Activated T-helper 1 cell treated with anti-CD3 and anti-CD28 coated beads, Interleukin-2, amount 50 U/mL, for 16 hours (primary cell): ENCODE data around the gene WBP1.
A peak's percentile ranks its signal among the peaks of the same experiment; 100 is the strongest.
"Not testable (repeated sequence)": the region's sequence is repeated elsewhere in the genome, so short reads cannot be mapped to it uniquely, and the experiment has no call there.

ENCODE experiments used
- DNase-seq, 2 donors: peaks; one replicate each; pipeline ENCODE4 v3.0.0-alpha.2; 2020; ENCODE audit warnings: low read depth in 1 of 2, low spot score in 1 of 2

WBP1 gene

GRCh38 chr2:74450570-74451190, 7.6 kb upstream of the WBP1 start:
- no peak for DNase-seq

- peak; percentile 94 to 96 for DNase-seq
Measured at GRCh38 chr2:74454654-74455511, 3.4 kb upstream of the WBP1 start, which contains the start of gene INO80B. INO80B (plus strand) TSS chr2:74455087; CDS start chr2:74455117, 30 bp downstream.

DNA sequence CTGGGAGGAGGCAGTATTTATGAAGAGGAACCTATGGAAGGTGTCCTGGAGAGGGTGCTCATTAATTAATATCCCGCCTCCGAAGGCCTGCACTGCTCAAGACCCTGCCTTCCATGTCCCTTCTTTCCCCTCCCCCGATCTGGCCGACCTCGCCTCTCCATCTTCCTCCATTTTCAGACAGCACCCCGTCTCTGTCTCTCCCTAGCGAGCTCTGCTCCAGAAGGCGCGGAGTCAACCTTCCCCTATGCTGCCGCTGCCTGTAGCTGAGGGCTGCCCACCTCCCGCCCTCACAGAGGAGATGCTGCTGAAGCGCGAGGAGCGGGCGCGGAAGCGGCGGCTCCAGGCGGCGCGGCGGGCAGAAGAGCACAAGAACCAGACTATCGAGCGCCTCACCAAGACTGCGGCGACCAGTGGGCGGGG, 1.1 kb upstream of the WBP1 start:
- no peak for DNase-seq

DNA sequence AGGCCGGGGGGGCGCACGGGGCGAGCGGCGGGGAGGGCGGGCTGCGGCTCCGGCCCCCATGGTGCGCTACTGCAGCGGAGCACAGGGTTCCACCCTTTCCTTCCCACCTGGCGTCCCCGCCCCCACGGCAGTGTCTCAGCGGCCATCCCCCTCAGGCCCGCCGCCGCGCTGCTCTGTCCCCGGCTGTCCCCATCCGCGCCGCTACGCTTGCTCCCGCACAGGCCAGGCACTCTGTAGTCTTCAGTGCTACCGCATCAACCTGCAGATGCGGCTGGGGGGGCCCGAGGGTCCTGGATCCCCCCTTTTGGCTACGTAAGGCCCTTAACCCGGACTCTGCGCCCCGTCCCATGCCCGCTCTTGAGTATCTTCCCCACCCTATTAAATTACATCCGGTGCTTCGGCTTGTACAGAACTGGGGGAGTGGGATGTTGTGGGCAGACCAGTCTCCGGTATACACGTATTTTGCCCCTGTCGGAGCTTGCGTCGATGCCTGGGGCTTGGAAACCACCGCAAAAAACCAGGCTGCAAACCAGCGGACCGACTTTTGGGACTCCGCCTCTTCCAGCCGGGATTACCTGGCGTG, 598 bp upstream of the WBP1 start:
- peak; percentile 61 to 71 for DNase-seq

DNA sequence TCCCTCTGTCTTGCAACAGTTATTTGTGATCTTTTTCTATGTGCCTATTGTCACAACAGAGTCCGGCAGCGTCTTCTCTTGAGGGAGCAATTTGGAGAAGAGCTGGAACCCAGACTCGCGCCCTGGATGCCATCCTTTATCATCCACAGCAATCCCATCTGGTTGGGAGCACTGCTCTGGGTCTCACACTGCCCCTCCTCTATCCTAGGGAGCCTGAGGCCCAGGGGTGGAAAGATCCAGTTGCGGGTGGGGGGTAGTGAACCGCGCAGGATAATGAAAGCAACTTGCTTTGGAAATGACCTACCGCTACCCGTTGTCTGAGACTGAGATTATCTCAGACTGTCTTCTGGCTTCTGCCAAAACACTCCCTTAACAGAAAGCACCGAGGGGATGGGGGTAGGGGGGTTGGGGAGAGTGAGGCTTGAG, 713 bp downstream of the WBP1 start:
- no peak for DNase-seq

DNA sequence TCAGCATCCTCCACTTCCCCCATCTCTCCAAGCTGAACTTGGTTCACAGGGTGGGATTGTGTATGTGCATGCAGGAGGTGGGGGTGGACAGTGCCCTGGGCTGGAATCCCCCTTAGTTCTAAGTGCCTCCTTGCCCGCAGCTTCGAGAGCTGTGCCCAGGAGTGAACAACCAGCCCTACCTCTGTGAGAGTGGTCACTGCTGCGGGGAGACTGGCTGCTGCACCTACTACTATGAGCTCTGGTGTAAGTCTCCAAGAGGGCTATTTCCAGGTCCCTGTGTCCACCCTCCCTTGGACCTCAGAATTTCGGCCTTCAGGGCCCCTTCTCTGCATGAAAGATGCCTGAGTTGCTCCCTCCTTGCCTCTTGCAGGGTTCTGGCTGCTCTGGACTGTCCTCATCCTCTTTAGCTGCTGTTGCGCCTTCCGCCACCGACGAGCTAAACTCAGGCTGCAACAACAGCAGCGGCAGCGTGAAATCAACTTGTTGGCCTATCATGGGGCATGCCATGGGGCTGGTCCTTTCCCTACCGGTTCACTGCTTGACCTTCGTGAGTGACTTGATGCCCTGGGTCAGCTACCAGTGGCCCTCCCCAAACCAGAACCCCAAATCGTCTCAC, 1.4 kb downstream of the WBP1 start:
- DNase-seq, result not testable (repeated sequence)

DNA sequence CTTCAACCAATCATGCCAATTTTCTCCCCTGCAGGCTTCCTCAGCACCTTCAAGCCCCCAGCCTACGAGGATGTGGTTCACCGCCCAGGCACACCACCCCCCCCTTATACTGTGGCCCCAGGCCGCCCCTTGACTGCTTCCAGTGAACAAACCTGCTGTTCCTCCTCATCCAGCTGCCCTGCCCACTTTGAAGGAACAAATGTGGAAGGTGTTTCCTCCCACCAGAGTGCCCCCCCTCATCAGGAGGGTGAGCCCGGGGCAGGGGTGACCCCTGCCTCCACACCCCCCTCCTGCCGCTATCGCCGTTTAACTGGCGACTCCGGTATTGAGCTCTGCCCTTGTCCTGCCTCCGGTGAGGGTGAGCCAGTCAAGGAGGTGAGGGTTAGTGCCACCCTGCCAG, 1.9 kb downstream of the WBP1 start:
- DNase-seq, result not testable (repeated sequence)

DNA sequence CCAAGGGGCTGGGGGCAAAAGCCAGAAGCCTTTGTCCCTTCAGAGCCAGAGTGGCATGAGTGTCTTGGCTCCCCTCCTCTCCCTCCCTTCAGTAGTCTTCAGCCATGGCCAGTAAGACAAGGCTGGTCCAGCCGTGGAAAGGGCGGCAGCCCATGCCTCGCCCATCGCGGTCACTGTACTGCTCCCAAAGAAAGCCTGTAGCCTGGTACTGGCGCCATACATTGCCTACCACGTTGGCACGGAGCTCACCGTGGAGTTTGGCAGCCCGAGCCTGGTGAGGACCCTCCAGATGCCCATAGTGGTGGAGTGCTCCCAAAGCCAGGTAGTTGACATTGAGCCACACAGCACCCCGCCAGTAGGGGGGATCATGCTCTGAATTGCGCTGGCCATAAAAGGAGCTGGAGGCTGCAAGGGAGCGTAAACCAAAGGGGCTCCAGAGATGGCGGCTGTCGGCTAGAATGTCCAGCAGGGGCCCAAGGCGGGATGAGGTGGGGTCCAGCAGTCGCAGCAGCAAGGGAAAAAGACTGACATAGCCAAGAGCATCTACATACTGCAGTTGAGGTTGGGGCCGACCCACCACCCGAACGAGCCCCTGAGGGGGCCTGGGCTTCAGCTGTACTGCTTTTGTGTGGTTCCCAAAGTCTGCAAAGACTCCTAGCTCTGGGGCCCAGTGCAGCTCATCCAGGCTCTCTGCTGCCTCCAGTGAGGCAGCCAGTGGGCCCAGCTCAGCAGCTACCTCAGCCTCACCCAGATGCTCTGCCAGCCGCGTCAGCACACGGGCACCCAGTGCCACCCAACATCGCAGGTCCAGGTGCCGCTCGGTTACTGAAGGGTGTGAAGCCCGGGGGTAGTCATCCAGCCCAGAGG, 3.2 kb downstream of the WBP1 start:
- DNase-seq, result no peak

- DNase-seq, result no peak
Measured at GRCh38 chr2:74462054-74462785, 4.0 kb downstream of the WBP1 start.

- DNase-seq, result no peak
Measured at GRCh38 chr2:74462786-74463105, 4.5 kb downstream of the WBP1 start.

- no peak for DNase-seq
Measured at GRCh38 chr2:74464406-74464805, 6.2 kb downstream of the WBP1 start.

- DNase-seq, result not testable (repeated sequence)
Measured at GRCh38 chr2:74470742-74471141, 12.5 kb downstream of the WBP1 start.

GRCh38 chr2:74471332-74472065, 13.3 kb downstream of the WBP1 start:
- no peak for DNase-seq

GRCh38 chr2:74472086-74472944, 14.1 kb downstream of the WBP1 start, which contains the start of gene MRPL53:
MRPL53 (minus strand) TSS chr2:74472680; CDS start chr2:74472660, 20 bp downstream.
- peak; percentile 93 to 96 for DNase-seq

DNA sequence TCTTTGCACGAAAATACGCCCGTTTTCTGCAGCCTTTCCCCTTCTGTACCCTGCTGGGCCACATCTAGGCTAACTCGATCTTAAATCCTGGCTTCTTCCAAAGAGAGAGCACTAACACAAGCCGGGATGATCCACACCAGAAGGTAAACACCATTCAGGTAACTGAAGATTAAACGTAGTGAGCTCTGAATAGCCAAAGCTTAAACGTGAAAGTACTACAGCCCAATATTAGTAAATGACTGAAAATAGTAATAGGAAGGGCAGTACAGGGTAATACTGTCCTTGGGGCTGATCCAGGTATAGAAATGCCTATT, 14.7 kb downstream of the WBP1 start:
- DNase-seq, result no peak

DNA sequence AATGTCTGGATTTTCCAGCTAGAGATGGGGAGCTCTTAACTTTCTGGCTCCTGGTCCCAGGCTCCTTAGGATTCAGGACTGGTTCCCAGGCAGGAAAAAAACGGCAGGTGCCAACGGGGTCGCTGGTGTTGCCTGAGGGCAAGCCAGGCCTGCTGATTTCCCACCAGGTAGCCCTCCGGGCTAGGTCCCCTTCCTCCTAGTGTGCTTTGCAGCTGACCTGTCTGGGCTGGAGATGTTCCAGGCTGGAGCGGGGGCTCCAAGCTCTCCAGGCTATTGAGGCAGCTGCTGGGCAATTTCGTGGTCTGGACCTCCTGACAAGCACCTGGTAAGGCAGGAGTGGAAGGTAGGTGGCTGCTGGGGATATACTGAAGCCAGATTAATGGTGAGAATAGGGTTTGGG, 16.2 kb downstream of the WBP1 start:
- DNase-seq, result no peak

- DNase-seq, result no peak
Measured at GRCh38 chr2:74474899-74475298, 16.7 kb downstream of the WBP1 start.

DNA sequence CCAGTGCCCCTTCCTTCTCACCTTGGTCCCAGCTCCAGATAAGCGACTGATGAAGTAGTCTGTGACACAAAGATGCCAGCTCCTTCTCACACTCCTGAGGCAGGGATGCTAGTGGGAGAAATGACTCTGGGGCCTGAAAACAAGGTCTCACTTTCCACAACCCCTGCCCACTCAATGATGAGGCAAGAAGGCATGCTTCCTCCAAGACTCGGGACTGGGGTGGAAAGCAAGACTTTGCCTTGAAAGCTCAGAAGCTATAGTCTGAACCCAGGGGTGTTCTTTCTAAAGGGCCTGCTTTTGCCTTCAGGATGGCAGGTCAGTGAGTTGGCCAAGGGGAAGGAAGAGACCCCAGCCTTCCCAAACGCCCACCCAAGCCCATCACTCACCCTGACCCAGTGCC, 23.2 kb downstream of the WBP1 start:
- DNase-seq, result no peak
